ENCODE measurements around the gene TFEC. TPM values are rescaled to one million over a fixed set of nuclear protein-coding genes. Genes with fewer than 3 reads are reported as not detected.

The TFEC gene
- total RNA-seq, 1 experiment from 2014 or later = not detected

- Histone ChIP-seq H2BK12ac (ENCODE audit: insufficient read length, low read depth, low read length) (no peak overlapping the region), H3K18ac (ENCODE audit: insufficient read length, low read depth, low read length) (no peak overlapping the region), H2BK5ac (ENCODE audit: insufficient read length, low read length) (no peak overlapping the region), H4K91ac (ENCODE audit: insufficient read length, low read depth, low read length) (no peak overlapping the region), H3K79me2 (ENCODE audit: insufficient read depth, low read length) (no peaks in the 10 kb centered on the region), H3K23me2 (ENCODE audit: insufficient read length, low read depth, low read length, poor library complexity, severe bottlenecking) (no peaks in the 10 kb centered on the region), H2BK20ac (ENCODE audit: low read depth, low read length, poor library complexity, severe bottlenecking) (no peak overlapping the region), H3K27me3 (ENCODE audit: insufficient read depth, low read length) (no peaks in the 10 kb centered on the region), H3K4me2 (ENCODE audit: insufficient read depth, insufficient read length, low read length) (no peak overlapping the region), H3K9ac (ENCODE audit: extremely low read depth, insufficient read length, low read length) (no peak overlapping the region), H3K14ac (ENCODE audit: insufficient read depth, low read length) (peak overlapping the region; percentile 57; the same call in 1 of the 2 replicates), H3K79me1 (ENCODE audit: insufficient read depth, low read depth, low read length, poor library complexity, severe bottlenecking) (no peaks in the 10 kb centered on the region), H4K8ac (replicated peaks; ENCODE audit: insufficient read length, low read depth, low read length) (no peak overlapping the region), H3K9me3 (ENCODE audit: control insufficient read depth, low read depth, low read length) (no peaks in the 10 kb centered on the region), H3K56ac (ENCODE audit: insufficient read length, low read depth, low read length) (no peak overlapping the region), H3K23ac (ENCODE audit: insufficient read length, low read depth, low read length) (no peak overlapping the region), H2AFZ (ENCODE audit: low read length) (no peak overlapping the region), H4K5ac (ENCODE audit: insufficient read length, low read depth, low read length) (no peak overlapping the region), H2BK15ac (ENCODE audit: low read depth, low read length) (no peak overlapping the region), H2BK120ac (ENCODE audit: low read depth, low read length, poor library complexity, severe bottlenecking) (no peak overlapping the region), H3K4ac (ENCODE audit: low read depth, low read length) (no peak overlapping the region), H4K20me1 (ENCODE audit: control insufficient read depth, insufficient read depth, insufficient read length) (no peaks in the 10 kb centered on the region), H3K4me1 (ENCODE audit: insufficient read depth, low read length) (no peaks in the 10 kb centered on the region), H3K27ac (ENCODE audit: insufficient read length, low read depth, low read length) (no peak overlapping the region), H3T11ph (ENCODE audit: low read length) (no peak overlapping the region), H2AK5ac (ENCODE audit: insufficient read length, low read length) (no peak overlapping the region)
- Mint-ChIP-seq H3K4me3 (no peak overlapping the region), H3K36me3 (ENCODE audit: insufficient read depth in 1 of 3, low read depth in 3 of 3) (no peaks in the 10 kb centered on the region), H3K4me1 (no peaks in the 10 kb centered on the region), H3K27ac (no peak overlapping the region), H3K27me3 (ENCODE audit: low read depth) (no peaks in the 10 kb centered on the region), H3K9me3 (peaks cover 4 to 6% of the 10 kb centered on the region in 2 experiments; a peak in 4 of 5 replicates)
- no peak for DNase-seq
- TF ChIP-seq CTCF (conservative IDR thresholded peaks at IDR 0.05) = no peak
- WGBS (ENCODE audit: extremely low coverage, insufficient read length, low lambda C conversion rate) = no CpG with 5 or more reads among the region's 6 CpGs
Measured at GRCh38 chr7:115995701-115996100, 34.9 kb downstream of the TFEC start.

Data from H9 (cell line).